ENCODE results near the gene CYP27A1.
A peak's percentile ranks its signal among the peaks of the same experiment; 100 is the strongest.

CYP27A1 gene

DNA sequence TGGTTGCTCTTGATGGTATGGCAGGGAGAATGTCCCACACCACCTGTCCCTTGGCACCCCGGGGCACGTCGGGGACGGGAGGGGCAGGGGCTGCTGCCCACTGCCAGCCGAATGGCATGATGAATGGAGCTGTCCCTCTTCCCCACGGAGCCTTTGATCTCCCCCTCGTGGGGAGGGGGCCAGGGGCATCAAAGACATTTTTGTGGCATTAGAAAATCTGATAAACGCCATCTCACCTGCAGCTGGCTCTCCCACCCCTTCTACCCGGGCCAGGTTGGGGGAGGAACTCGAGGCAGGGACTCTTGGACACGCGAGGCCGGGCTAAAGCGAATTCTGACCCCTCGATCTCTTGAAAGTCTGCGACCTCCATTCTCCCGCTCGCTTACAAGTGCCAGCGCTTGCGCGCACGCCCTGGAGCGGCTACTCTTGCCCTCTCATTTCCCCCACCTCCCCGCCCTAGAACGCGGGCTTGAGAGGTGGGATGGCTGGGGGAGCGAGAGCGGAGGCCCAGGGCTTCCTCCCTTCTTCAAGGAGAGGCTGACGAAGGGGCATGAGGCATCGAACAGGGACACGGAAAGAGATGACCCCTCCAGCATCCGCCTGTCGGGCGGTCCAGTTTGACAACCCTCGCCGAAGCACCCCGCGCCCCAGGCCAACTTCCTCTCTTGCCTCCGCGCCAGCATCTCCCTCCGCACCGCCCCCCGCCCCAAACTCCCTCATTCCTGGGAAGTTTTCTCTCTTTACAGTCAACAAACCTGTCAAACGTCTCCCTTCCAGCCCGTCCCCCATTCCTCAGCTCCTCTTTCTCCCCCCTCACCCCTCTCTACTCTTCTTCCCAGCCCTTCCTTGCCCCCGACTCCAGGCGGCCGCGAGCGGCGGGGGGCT lies 77.0 kb downstream of the CYP27A1 start:
- DNase-seq (ENCODE audit: low read depth): no peak

DNA sequence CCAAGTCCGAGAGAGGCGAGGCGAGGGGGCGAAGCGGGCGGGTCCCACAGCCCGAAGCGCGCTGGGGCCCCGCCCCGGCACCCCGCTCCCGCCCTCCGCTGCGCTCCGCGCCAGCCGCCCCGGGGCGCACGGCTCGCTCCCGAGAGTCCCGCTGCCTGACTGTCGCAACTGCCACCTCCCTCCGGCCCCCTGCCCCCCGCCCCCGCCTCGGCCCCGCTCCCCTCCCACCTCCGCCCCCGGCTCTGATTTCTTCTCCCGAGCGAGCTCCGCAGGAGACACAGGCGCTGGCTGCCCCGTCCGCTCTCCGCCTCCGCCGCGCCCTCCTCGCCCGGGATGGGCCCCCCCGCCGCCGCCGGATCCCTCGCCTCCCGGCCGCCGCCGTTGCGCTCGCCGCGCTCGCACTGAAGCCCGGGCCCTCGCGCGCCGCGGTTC lies 77.6 kb downstream of the CYP27A1 start, which contains the start of gene WNT6:
Gene WNT6, plus strand, starts transcription at position 250 of the 432 bp plus-strand sequence. CDS start 233 bp downstream, outside the sequence.
- no peak for DNase-seq (ENCODE audit: low read depth)

DNA sequence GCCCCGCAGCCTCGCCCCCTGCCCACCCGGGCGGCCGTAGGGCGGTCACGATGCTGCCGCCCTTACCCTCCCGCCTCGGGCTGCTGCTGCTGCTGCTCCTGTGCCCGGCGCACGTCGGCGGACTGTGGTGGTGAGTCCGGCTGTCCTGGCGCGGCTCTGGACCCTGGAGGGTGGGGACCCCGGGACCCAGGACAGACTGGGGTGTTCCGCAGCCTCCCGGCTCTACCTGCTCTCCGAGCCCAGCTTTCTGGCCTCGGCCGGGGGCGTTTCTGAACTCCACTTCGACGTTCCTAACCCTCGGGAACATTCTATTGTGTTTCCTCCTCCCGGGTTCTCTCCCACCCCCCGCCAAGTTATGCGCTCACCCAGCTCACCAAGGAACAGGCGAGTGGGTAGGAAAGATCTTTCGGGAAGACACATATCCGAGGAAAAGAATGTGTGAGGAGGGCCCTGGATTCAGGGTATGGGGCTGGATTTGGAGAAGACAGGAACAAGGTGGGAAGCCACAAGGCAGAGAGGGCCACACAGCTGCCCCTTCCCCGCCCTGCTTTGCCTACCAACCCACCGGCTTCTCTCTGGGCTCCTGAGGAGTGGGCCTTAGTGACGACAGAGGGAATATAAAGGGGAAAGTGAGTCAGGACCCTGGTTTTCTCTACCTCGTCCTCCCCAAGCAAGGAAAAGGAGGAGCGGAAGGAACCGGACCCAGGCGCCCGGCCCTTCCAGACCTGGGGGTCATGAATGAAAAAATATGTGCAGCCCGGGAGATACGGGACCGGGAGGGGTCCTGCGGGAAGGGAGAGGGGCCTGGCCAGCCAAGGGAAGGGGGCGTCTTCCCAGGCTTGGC lies 78.3 kb downstream of the CYP27A1 start:
- no peak for DNase-seq (ENCODE audit: low read depth)

DNA sequence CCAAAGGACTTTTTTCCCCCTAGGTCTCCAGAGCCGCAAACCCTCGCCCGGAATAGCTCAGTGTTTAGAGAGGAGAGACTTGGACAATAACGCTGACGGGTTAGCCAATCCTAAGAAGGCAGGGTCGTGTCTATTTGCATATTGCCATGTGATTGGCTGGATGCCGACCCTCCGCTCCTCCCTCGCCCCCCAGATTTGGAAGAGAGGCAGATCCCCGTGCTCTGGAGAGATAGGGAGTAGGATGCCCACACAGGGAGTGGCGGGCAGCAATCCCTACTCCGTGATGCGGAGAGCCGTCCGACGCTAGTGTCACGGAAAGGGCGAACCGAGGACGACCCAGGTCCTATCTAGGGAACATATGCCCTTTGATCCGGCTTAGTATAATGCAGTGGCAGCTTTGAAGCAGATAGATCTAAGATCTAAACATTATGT lies 79.0 kb downstream of the CYP27A1 start:
- DNase-seq (ENCODE audit: low read depth): peak; percentile 61

DNA sequence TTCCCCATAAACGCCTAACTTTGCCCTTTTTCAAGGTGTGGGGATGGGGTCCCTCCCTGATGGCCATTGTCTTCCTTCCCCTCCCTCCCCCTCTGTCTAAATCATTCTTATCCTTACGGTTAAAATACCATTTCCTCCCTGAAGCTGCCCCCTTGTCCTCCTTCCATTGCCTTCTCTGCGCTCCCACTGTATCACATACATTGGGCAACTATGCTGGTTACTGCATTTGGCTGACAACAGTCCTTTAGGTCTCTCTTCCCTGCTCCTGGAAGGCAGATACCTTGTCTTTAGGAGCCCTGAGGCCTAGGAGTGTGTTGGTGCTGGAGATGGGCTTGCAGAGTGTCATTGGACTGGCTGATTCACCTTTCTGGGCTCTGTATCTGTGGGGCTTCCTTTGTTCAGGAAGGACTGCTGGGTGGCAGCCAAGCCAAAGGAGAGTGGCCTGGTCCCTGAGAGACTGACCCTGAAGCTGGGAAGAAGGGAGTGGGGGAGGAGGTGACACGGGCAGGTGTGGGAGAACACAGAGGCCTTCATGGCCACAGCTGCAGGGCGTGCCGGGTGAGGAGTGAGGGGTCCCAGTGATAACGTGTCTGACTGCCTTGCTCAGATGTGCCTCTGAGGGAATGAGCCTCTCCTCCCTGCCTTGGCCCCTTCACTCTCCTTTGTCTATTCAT lies 79.8 kb downstream of the CYP27A1 start:
- DNase-seq (ENCODE audit: low read depth): no peak

DNA sequence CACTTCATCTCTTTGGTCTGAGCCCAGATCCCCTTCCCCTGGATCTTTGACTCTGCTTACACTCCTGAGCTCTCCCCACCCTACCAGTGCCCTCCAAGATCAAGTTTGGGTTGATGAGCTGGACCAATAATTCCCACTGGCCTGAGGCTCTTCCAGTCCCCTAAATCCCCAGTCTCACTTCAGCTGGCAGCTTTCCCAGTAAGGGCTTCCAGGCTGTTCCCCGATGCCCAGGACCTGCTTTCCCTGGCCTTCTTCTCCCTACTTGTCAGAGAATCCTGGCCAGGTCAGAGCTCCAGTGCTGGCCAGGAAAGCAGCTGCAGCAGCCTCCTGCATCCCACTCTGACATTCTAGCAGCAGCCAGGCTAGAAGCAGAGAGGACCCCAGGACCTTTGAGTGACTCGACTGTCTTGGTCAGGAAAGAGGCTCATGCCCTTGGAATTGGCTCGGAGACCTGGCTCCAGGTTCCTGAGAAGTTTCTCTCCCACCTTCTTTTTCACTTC lies 81.1 kb downstream of the CYP27A1 start:
- no peak for DNase-seq (ENCODE audit: low read depth)
